Heart left ventricle (tissue), 13 donors: ENCODE data around the gene FILIP1.

ENCODE experiments used
- CTCF ChIP-seq, 12 donors: fragments of 200-600 bp; sonication (generic) in 4 of 12; IDR thresholded peaks; one replicate each; pipeline versions ENCODE4 v1.5.0 to v1.8.0; 2018 to 2022; ENCODE audit warnings: antibody characterized with exemption in 12 of 12, mild to moderate bottlenecking in 5 of 12
- POLR2A ChIP-seq, 2 donors: fragments of 450-650 bp; IDR thresholded peaks; one replicate each; pipeline ENCODE4 v1.6.1; 2017; ENCODE audit warnings: antibody characterized with exemption in 2 of 2, mild to moderate bottlenecking in 2 of 2, moderate library complexity in 2 of 2
- donor health status: ischemic (EF 13 %, LVEDD 7.1; RV severe dilation, severe dysfunction).
- donor health status: DM: no; HTN: yes; CAD: no.
- donor health status: DM: no; HTN: no; CAD: no.
- donor health status: ischemic (EF 25% LVEDD 6.9; RV normal size, moderate dysfunction).
- donor health status: ischemic (EF 25% LVEDD 5.7; RV mildly dilated, moderate dysfunction).
- donor health status: ischemic (EF 35%, LVEDD 5.7; RV mildly dilated, moderate dysfunction).
- donor health status: nonischemic (EF 11% LVEDD 7.7; RV severe dilation, severe dysfunction).
- donor health status: DM: yes; HTN: yes; CAD: no.
- donor health status: PGD.
- donor health status: ischemic (EF 29% LVEDD 5.4; RV normal size, mild dysfunction).
- donor health status: nonischemic (EF 23%, LVEDD 6.1; RV moderate dilation, normal function).

GRCh38 chr6:75526502-75527127 is 33.0 kb upstream of the FILIP1 start:
- TF ChIP-seq CTCF (IDR thresholded peaks at IDR 0.05): peak; percentile 55 to 81 (median 76)
- no peak for TF ChIP-seq POLR2A (IDR thresholded peaks at IDR 0.05)
